ENCODE data around the gene SETBP1. TPM values are rescaled to one million over a fixed set of nuclear protein-coding genes. Genes with fewer than 3 reads are reported as not detected.

The SETBP1 gene
- total RNA-seq, 1 experiment from 2014 or later: 0.05 TPM

- no peak overlapping the region for H3K27ac ChIP-seq (ENCODE audit: low read depth, low read length)
- no peaks in the 10 kb centered on the region for H3K27me3 ChIP-seq (ENCODE audit: insufficient read depth, low read length)
- no peaks in the 10 kb centered on the region for H3K79me2 ChIP-seq (ENCODE audit: insufficient read depth, low read length)
- H3K9me2 ChIP-seq (ENCODE audit: insufficient read depth): no peaks in the 10 kb centered on the region
- H2AFZ ChIP-seq (ENCODE audit: low read depth, low read length, poor library complexity, severe bottlenecking): no peak overlapping the region
- no peaks in the 10 kb centered on the region for H3K4me1 ChIP-seq (ENCODE audit: control insufficient read depth in 1 of 2, insufficient read depth in 2 of 2, low read length in 2 of 2)
- H3K4me3 ChIP-seq (replicated peaks in 1 of 2; ENCODE audit: low read depth in 1 of 2, low read length in 2 of 2): no peak overlapping the region
- DNase-seq (ENCODE audit: low read depth, low spot score) (no peak), ATAC-seq (no peak)
- no peak for TF ChIP-seq POLR2A (IDR thresholded peaks at IDR 0.05; ENCODE audit: borderline replicate concordance, extremely low read depth, insufficient read depth, insufficient read length)
- TF ChIP-seq ELF1 (IDR thresholded peaks at IDR 0.05; ENCODE audit: borderline replicate concordance, low read depth): no peak
- no peak for TF ChIP-seq TCF7L2 (IDR thresholded peaks at IDR 0.05; ENCODE audit: borderline replicate concordance, extremely low read depth, insufficient read depth, insufficient read length)
- TF ChIP-seq REST (IDR thresholded peaks at IDR 0.05; ENCODE audit: low read depth): no peak
- no peak for TF ChIP-seq CBX3 (IDR thresholded peaks at IDR 0.05; ENCODE audit: low read depth)
- no peak for TF ChIP-seq SRF (IDR thresholded peaks at IDR 0.05; ENCODE audit: low read depth)
- no peak for TF ChIP-seq CTCF (IDR thresholded peaks at IDR 0.05 in 2 of 3, conservative IDR thresholded peaks at IDR 0.05 in 1 of 3; ENCODE audit: borderline replicate concordance in 1 of 3, insufficient read depth in 1 of 3, low read depth in 2 of 3, low read length in 2 of 3)
- TF ChIP-seq JUND (IDR thresholded peaks at IDR 0.05): no peak
- no peak for TF ChIP-seq SP1 (IDR thresholded peaks at IDR 0.05; ENCODE audit: low read depth)
- no peak for TF ChIP-seq EZH2 (IDR thresholded peaks at IDR 0.05)
- no peak for TF ChIP-seq ZNF274 (IDR thresholded peaks at IDR 0.05; ENCODE audit: low read depth, low read length)
- no peak for TF ChIP-seq RAD21 (IDR thresholded peaks at IDR 0.05; ENCODE audit: low read depth)
- H3K36me3 ChIP-seq (ENCODE audit: control insufficient read depth in 1 of 2, insufficient read depth in 2 of 2, low read length in 2 of 2): no peaks in the 10 kb centered on the region
- CTCF ChIA-PET: no interaction called here
- H3K9me3 ChIP-seq (ENCODE audit: control insufficient read depth in 1 of 2, insufficient read depth in 1 of 2, low read depth in 1 of 2, low read length in 2 of 2): peaks cover 3 to 22% of the 10 kb centered on the region in 2 experiments; a peak in 2 of 4 replicates
- POLR2A ChIA-PET: no interaction called here
- H4K20me1 ChIP-seq (ENCODE audit: insufficient read depth): no peaks in the 10 kb centered on the region
- H3K4me2 ChIP-seq (ENCODE audit: low read length): no peak overlapping the region
- no peak overlapping the region for H3K9ac ChIP-seq (ENCODE audit: low read length)
- RAD21 ChIA-PET (ENCODE audit: low non-redundant PET in 1 of 2, low total read pairs in 2 of 2, uncharacterized antibody in 2 of 2, unreplicated experiment in 2 of 2): no interaction called here
- intact Hi-C loops (cut with micrococcal nuclease): no loop called here
- no TSS peak for BruUV-seq (replicated peaks)
Observed at GRCh38 chr18:45024357-45025088, 343.8 kb downstream of the SETBP1 start.
